Kidney epithelial cell (primary cell): ENCODE data around the gene CDH15. TPM values are rescaled to one million over a fixed set of nuclear protein-coding genes. Genes with fewer than 3 reads are reported as not detected.

Experiments used
- DNase-seq: peaks from one replicate; pipeline ENCODE4 v3.0.0-alpha.2; 2010; ENCODE audit warnings: low read depth
- H3K27me3 ChIP-seq: 2 replicates; pipeline ENCODE4 v1.6.0; 2011; ENCODE audit warnings: low read length; ENCODE audit not compliant: control insufficient read depth, insufficient read depth
- H3K36me3 ChIP-seq: 2 replicates; pipeline ENCODE4 v1.5.1; 2011; ENCODE audit warnings: low read length; ENCODE audit not compliant: control insufficient read depth, insufficient read depth
- H3K4me3 ChIP-seq: 2 replicates; pipeline ENCODE4 v1.5.1; 2011; ENCODE audit warnings: low read depth, mild to moderate bottlenecking, control low read depth, low read length
- total RNA-seq: library from RNA; depleted of rRNA; stranded (reverse); fragments of >200 nt; gene quantifications from 2 replicates; pipeline ENCODE4 v1.2.3, GENCODE V29; 2015
- TF ChIP-seq, protein P1 (sequence below): IDR thresholded peaks from 2 replicates; pipeline ENCODE4 v1.5.1; 2011; ENCODE audit warnings: mild to moderate bottlenecking, moderate library complexity, low read length, control low read depth, inconsistent platforms; ENCODE audit not compliant: insufficient read depth, poor library complexity, severe bottlenecking

CDH15 gene
- total RNA-seq, 1 donor from 2014 or later, result 0.50 TPM

- H3K4me3 ChIP-seq, result no peak overlapping the region
- H3K27me3 ChIP-seq, result peaks cover 57% of the 10 kb centered on the region
- TF ChIP-seq, protein P1, sequence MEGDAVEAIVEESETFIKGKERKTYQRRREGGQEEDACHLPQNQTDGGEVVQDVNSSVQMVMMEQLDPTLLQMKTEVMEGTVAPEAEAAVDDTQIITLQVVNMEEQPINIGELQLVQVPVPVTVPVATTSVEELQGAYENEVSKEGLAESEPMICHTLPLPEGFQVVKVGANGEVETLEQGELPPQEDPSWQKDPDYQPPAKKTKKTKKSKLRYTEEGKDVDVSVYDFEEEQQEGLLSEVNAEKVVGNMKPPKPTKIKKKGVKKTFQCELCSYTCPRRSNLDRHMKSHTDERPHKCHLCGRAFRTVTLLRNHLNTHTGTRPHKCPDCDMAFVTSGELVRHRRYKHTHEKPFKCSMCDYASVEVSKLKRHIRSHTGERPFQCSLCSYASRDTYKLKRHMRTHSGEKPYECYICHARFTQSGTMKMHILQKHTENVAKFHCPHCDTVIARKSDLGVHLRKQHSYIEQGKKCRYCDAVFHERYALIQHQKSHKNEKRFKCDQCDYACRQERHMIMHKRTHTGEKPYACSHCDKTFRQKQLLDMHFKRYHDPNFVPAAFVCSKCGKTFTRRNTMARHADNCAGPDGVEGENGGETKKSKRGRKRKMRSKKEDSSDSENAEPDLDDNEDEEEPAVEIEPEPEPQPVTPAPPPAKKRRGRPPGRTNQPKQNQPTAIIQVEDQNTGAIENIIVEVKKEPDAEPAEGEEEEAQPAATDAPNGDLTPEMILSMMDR, result no peak
- no peak for DNase-seq
- no peaks in the 10 kb centered on the region for H3K36me3 ChIP-seq
These were observed 4.7 kb downstream of the CDH15 start for GRCh38 chr16:89176147-89176690.

DNA sequence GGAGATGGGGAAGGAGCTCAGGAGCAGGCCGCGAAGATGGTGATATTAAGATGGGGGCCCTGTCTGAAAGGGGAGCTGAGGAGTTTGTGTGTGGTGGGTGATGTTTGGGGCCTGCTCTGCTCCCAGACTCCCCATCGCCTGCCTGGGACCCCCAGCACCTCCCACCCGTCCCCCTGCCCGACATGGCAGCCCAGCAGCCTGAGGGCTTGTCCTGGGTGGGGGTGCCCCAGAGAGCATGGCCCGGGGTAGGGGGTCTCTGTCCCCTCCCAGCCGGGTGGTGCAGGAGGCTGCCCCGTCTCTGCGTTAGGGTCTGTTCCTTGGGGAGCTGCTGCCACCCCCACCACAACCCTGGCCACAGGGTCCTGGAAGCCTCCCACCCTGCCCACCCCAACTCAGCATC is 5.2 kb downstream of the CDH15 start:
- Histone ChIP-seq H3K36me3 (no peaks in the 10 kb centered on the region), H3K27me3 (peaks cover 53% of the 10 kb centered on the region), H3K4me3 (no peak overlapping the region)
- DNase-seq, result no peak
- TF ChIP-seq, protein P1, result no peak

- no peak for DNase-seq
- Histone ChIP-seq H3K27me3 (peaks cover 45% of the 10 kb centered on the region), H3K4me3 (no peak overlapping the region), H3K36me3 (no peaks in the 10 kb centered on the region)
- TF ChIP-seq, protein P1, result no peak
These were observed 6.0 kb downstream of the CDH15 start for GRCh38 chr16:89177501-89177900.

- TF ChIP-seq, protein P1, result no peak
- H3K36me3 ChIP-seq, result no peaks in the 10 kb centered on the region
- H3K27me3 ChIP-seq, result peaks cover 38% of the 10 kb centered on the region
- no peak for DNase-seq
- H3K4me3 ChIP-seq, result no peak overlapping the region
These were observed 7.1 kb downstream of the CDH15 start for GRCh38 chr16:89178453-89179147.

GRCh38 chr16:89179148-89179484 is 7.6 kb downstream of the CDH15 start:
- H3K36me3 ChIP-seq, result no peaks in the 10 kb centered on the region
- DNase-seq, result no peak
- no peak overlapping the region for H3K4me3 ChIP-seq
- H3K27me3 ChIP-seq, result peaks cover 33% of the 10 kb centered on the region
- TF ChIP-seq, protein P1, result no peak
